WI38 (cell line): ENCODE data around the gene OTUB1.

Source experiments
- H3K4me3 ChIP-seq: 2 replicates; pipeline ENCODE4 v1.5.1; 2011; ENCODE audit warnings: low read depth, mild to moderate bottlenecking, control low read depth, low read length
- CTCF ChIP-seq: IDR thresholded peaks from 2 replicates; pipeline ENCODE4 v1.5.1; 2012; ENCODE audit warnings: low read depth, mild to moderate bottlenecking, control low read depth, low read length

Gene OTUB1

GRCh38 chr11:63997104-63997700 lies 11.0 kb downstream of the OTUB1 start:
- no peak for TF ChIP-seq CTCF
- no peak overlapping the region for H3K4me3 ChIP-seq

GRCh38 chr11:63997801-63998337 lies 11.6 kb downstream of the OTUB1 start:
- no peak overlapping the region for H3K4me3 ChIP-seq
- TF ChIP-seq CTCF, result no peak

- H3K4me3 ChIP-seq, result no peak overlapping the region
- TF ChIP-seq CTCF, result no peak
Observed at GRCh38 chr11:63998558-63999348, 12.5 kb downstream of the OTUB1 start.

GRCh38 chr11:63999349-64000025 lies 13.2 kb downstream of the OTUB1 start:
- no peak overlapping the region for H3K4me3 ChIP-seq
- TF ChIP-seq CTCF, result no peak

GRCh38 chr11:64000026-64000739 lies 13.9 kb downstream of the OTUB1 start:
- no peak overlapping the region for H3K4me3 ChIP-seq
- TF ChIP-seq CTCF, result peak; percentile 40

- TF ChIP-seq CTCF, result no peak
- H3K4me3 ChIP-seq, result no peak overlapping the region
Observed at GRCh38 chr11:64000740-64001483, 14.7 kb downstream of the OTUB1 start.
